Left ventricle myocardium inferior (tissue), 1 donor: Measurements from ENCODE around the gene SGO2. TPM values are rescaled to one million over a fixed set of nuclear protein-coding genes. Genes with fewer than 3 reads are reported as not detected.

Experiments used
- DNase-seq: peaks from one replicate; pipeline ENCODE4 v3.0.0-alpha.2; 2020
- H3K27ac ChIP-seq: fragments of 200-600 bp; replicated peaks from 2 replicates; pipeline ENCODE4 v1.8.0; 2021
- H3K27me3 ChIP-seq: fragments of 200-600 bp; 2 replicates; pipeline ENCODE4 v1.8.0; 2021; ENCODE audit warnings: low read depth
- H3K36me3 ChIP-seq: fragments of 200-600 bp; 2 replicates; pipeline ENCODE4 v1.8.0; 2021
- H3K4me1 ChIP-seq: fragments of 200-600 bp; 2 replicates; pipeline ENCODE4 v1.8.0; 2021
- H3K4me3 ChIP-seq: fragments of 200-600 bp; 2 replicates; pipeline ENCODE4 v1.8.0; 2021; ENCODE audit warnings: mild to moderate bottlenecking, moderate library complexity
- H3K9me3 ChIP-seq: fragments of 200-600 bp; replicated peaks from 2 replicates; pipeline ENCODE4 v1.8.0; 2021
- intact Hi-C: fragments of 100-400 bp; cut with micrococcal nuclease; formaldehyde crosslinking; loops from one replicate; pipeline ENCODE4 v1.11.0; 2022
- total RNA-seq: library from RNA; stranded (reverse); fragmentation: NEBNext Ultra II Directional; extraction: Animal tissue kit (Norgen Biotek cat#: 25700); gene quantifications from one replicate; pipeline ENCODE4 v1.2.1, GENCODE V29; 2021
- TF ChIP-seq, protein P1 (sequence below): fragments of 200-600 bp; IDR thresholded peaks from 2 replicates; pipeline ENCODE4 v1.8.0; 2021; ENCODE audit warnings: antibody characterized with exemption, mild to moderate bottlenecking, borderline replicate concordance
- donor health status: DM: no; HTN: yes; CAD: no; lungs with severe emphysema.

SGO2 gene
- total RNA-seq, 1 donor from 2014 or later = 1.6 TPM

DNA sequence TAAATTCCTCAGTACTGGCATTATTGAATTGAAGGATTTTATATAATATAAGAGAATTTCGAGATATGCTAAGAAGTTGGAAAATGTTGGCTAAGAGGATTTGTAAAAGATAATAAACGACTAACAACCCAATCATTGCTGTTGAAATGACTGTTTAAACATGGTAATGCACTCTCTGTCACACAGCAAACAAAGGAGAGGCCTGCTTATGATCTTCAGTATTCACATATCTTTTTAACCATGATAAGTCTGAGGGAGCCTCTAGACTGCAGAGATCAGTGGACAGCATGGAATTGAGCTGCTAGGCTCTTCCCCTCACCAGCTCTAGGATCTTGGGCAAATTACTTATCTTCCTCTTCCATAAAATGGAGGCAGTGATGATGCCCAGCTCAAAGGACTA lies 18.8 kb upstream of the SGO2 start:
- Histone ChIP-seq H3K27ac (no peak overlapping the region), H3K9me3 (no peaks in the 10 kb centered on the region), H3K4me3 (no peak overlapping the region), H3K4me1 (peaks cover 20% of the 10 kb centered on the region), H3K36me3 (peaks cover 28% of the 10 kb centered on the region), H3K27me3 (no peaks in the 10 kb centered on the region)
- intact Hi-C loops = no loop called here
- TF ChIP-seq, protein P1, sequence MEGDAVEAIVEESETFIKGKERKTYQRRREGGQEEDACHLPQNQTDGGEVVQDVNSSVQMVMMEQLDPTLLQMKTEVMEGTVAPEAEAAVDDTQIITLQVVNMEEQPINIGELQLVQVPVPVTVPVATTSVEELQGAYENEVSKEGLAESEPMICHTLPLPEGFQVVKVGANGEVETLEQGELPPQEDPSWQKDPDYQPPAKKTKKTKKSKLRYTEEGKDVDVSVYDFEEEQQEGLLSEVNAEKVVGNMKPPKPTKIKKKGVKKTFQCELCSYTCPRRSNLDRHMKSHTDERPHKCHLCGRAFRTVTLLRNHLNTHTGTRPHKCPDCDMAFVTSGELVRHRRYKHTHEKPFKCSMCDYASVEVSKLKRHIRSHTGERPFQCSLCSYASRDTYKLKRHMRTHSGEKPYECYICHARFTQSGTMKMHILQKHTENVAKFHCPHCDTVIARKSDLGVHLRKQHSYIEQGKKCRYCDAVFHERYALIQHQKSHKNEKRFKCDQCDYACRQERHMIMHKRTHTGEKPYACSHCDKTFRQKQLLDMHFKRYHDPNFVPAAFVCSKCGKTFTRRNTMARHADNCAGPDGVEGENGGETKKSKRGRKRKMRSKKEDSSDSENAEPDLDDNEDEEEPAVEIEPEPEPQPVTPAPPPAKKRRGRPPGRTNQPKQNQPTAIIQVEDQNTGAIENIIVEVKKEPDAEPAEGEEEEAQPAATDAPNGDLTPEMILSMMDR = no peak
- DNase-seq = no peak

DNA sequence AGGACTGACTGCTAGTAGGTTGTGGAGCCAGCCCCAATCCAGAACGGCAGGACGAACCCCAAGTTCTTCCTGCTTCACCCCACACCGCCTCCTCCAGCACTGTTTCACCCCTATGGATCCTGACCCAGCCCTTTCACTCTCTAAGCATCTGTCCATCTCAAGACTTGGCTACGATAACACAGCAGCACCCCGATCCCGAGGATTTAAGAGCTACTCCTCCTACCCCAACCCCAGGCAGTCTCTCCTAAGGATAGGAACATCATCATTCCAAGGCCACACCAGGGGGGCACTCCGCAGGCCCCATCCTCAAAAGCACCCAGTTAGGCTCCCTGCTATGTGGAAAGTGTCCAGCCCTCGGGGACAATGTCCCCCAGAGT lies 16.8 kb upstream of the SGO2 start:
- Histone ChIP-seq H3K9me3 (no peaks in the 10 kb centered on the region), H3K27ac (peak overlapping the region; percentile 92), H3K27me3 (no peaks in the 10 kb centered on the region), H3K4me3 (peak overlapping the region; percentile 87), H3K36me3 (peaks cover 9% of the 10 kb centered on the region), H3K4me1 (peaks cover 20% of the 10 kb centered on the region)
- TF ChIP-seq, protein P1 = no peak
- intact Hi-C loops = no loop called here
- no peak for DNase-seq

DNA sequence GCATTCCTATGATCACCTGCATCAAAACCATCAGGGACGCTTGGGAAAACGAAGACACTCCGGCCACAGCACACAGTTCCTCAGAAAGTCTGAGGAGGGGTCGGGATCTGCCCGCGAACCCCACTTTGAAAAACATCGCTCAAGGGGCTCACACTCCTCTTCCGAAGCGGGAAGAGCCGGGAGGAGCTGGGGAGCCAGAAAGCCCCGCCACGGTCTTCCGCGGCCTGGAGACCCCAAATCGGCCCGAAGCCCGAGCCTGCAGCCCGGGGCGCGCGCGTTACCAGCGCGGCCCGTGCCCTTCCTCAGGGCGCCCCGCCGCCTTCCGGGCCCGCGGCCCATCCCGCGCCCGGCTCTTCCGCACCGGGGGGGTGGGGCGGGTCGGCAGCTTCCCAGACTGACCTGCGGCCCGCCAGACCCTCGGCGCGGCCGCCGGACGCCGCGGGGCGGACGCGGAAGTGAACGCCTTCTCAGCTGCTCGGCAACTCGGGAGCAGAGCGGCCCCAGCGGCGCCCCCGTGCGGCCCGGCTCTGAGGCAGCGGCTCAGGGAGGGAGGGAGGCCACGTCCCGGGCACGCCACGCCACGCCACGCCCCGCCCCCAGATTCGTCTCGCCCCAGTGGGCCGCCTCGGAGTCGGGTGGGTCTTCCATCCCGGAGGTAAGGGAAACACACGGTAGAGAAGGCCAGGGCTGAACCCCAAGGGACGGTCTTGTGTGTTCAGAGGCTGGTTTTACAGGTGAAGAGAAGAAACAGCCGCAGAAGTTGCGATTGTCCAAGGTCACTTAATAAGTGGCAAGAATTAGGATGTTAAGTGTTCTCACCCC lies 16.2 kb upstream of the SGO2 start, which contains the start of gene KCTD18:
Gene KCTD18, minus strand, starts transcription at position 457 of the 822 bp plus-strand sequence. CDS start 3,052 bp downstream, outside the sequence.
- TF ChIP-seq, protein P1 = peak; percentile 92
- Histone ChIP-seq H3K36me3 (peaks cover 3% of the 10 kb centered on the region), H3K4me3 (peak within 1 kb of the TSS; percentile 87), H3K4me1 (peaks cover 20% of the 10 kb centered on the region), H3K27me3 (no peaks in the 10 kb centered on the region), H3K27ac (peak within 1 kb of the TSS; percentile 92), H3K9me3 (no peaks in the 10 kb centered on the region)
- intact Hi-C loops = no loop called here
- DNase-seq = peak; percentile 94

DNA sequence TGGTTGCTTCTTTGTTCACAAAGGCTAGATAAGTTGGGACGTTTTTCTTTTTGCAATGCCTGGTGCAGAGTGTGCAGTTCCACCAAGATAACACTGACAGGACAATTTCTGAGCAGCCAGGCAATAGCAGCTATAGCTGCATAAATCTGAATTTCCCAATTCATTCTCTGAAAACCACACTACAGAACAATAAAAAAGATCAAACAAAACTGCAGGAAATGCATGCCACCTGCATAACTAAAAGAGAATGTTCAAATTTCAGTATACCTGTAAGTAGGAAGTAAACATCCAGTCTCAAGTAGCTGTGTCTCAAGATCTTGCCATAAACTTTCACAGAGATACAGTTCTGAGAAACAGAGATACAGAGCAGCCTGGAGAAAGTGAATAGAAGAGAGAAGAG lies 10.9 kb upstream of the SGO2 start:
- H3K36me3 ChIP-seq = no peaks in the 10 kb centered on the region
- intact Hi-C loops = no loop called here
- peaks cover 6% of the 10 kb centered on the region for H3K4me1 ChIP-seq
- no peak overlapping the region for H3K27ac ChIP-seq
- DNase-seq = no peak
- no peaks in the 10 kb centered on the region for H3K27me3 ChIP-seq
- peaks cover 8% of the 10 kb centered on the region for H3K9me3 ChIP-seq
- no peak overlapping the region for H3K4me3 ChIP-seq
- TF ChIP-seq, protein P1 = no peak

DNA sequence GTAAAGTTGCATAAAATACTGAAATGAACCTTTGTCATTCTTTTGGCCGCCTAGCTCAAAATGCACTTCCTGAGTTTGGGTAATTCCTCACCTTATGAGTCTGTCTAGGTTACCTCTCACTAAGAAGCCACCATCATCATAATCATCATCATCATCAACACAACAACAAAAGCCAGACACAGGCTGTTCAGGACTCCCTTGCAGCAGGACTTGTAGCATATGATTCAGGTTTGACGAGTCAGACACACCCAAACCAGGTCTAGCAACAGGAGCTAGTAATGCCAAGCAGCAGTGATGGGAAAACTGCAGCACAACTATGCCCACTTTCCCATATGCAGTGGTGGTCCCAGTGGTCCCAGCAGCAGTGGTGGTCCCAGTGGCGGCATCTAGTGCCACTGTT lies 2.8 kb upstream of the SGO2 start:
- Histone ChIP-seq H3K36me3 (no peaks in the 10 kb centered on the region), H3K4me3 (no peak overlapping the region), H3K27ac (no peak overlapping the region), H3K9me3 (no peaks in the 10 kb centered on the region), H3K4me1 (peaks cover 17% of the 10 kb centered on the region), H3K27me3 (peaks cover 6% of the 10 kb centered on the region)
- TF ChIP-seq, protein P1 = no peak
- intact Hi-C loops = no loop called here
- DNase-seq = no peak
